Activated naive CD4-positive, alpha-beta T cell treated with anti-CD3 and anti-CD28 coated beads, Interleukin-2, amount 50 U/mL, for 16 hours (primary cell): ENCODE measurements around the gene FGD3.
"Not testable (repeated sequence)": the region's sequence is repeated elsewhere in the genome, so short reads cannot be mapped to it uniquely, and the experiment has no call there.

ENCODE experiments used
- DNase-seq: peaks from one replicate; pipeline ENCODE4 v3.0.0-alpha.2; 2020

The FGD3 gene

GRCh38 chr9:93010704-93011103 is 63.4 kb downstream of the FGD3 start:
- no peak for DNase-seq

- DNase-seq, result no peak
Observed at GRCh38 chr9:93011114-93011513, 63.8 kb downstream of the FGD3 start.

- DNase-seq, result no peak
Observed at GRCh38 chr9:93012963-93013855, 65.9 kb downstream of the FGD3 start.

GRCh38 chr9:93013856-93014582 is 66.7 kb downstream of the FGD3 start:
- no peak for DNase-seq

- DNase-seq, result not testable (repeated sequence)
Observed at GRCh38 chr9:93015190-93015589, 67.9 kb downstream of the FGD3 start.

DNA sequence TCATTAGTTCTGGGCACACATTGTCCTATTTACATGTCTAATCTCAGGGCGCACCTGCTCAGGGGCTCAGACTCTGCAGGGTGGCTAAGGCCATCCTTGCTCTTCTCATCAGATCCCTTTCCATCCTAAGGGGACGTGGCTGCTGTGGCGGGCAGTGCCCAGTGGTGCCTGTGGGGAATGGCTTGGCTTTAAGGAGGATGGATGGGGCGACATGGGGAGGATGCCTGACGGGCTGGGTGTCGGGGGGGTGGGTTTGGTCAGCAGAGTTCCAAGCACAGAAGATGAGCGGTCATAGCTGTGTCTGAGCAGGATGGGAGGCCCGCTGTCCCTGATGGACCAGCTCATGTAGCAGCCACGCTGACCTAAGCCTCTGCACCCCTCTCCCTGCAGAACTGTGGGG is 70.3 kb downstream of the FGD3 start:
- no peak for DNase-seq

DNA sequence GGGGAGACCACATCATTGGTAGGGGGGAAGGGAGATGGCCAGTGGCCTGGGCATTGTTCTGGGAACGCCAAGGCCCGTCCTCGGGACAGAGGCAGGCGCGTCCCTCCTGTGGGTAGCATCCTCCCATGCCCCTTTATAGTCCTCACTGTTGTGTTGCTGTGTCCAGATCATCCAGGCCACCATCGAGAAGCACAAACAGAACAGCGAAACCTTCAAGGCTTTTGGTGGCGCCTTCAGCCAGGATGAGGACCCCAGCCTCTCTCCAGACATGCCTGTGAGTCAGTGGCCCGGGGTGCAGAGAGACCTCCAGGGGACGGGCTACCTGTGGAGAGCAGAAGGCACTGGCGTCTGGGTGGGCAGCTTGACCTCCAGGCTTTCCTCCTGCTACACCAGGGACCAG is 72.8 kb downstream of the FGD3 start:
- no peak for DNase-seq

GRCh38 chr9:93020771-93021670 is 73.7 kb downstream of the FGD3 start:
- peak; percentile 46 for DNase-seq

GRCh38 chr9:93022066-93022465 is 74.7 kb downstream of the FGD3 start:
- DNase-seq, result no peak

GRCh38 chr9:93022721-93023520 is 75.6 kb downstream of the FGD3 start:
- DNase-seq, result no peak

DNA sequence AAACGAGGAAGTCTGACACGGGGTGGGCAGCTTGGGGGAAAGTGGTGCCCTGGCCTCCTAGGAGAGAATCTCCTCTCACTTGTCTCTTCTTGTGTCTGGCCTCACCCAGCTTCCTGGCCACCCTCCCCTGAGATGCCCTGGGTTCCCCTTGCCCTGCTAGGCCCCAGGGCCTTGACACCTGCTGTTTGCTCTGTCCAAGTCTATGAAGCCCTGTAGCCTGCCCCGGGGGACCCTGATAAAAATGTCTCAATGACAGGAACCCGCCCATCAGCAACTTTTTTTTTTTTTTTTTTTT is 76.1 kb downstream of the FGD3 start:
- DNase-seq, result no peak

GRCh38 chr9:93024646-93024910 is 77.3 kb downstream of the FGD3 start:
- DNase-seq, result no peak

GRCh38 chr9:93024986-93025630 is 77.8 kb downstream of the FGD3 start:
- DNase-seq, result no peak

DNA sequence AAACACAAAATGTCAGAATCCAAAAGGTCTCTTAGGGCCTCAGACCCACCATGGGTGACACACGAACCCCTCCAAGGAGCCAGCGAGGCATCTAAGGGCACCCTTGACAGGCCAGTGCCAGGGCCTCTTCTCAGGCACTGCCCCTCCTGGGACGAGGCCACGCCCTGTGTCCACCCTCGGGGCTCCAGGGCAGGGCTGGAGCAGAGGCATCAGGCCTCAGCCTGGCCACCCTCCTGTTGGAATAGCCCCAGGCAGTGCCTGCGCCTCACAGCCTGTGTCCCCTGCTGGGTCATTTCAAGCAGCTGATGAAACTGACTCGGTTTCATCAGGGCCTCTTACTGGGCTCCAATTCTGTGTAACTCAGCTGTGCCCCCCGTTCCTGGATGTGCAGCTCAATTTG is 78.4 kb downstream of the FGD3 start:
- DNase-seq, result no peak

DNA sequence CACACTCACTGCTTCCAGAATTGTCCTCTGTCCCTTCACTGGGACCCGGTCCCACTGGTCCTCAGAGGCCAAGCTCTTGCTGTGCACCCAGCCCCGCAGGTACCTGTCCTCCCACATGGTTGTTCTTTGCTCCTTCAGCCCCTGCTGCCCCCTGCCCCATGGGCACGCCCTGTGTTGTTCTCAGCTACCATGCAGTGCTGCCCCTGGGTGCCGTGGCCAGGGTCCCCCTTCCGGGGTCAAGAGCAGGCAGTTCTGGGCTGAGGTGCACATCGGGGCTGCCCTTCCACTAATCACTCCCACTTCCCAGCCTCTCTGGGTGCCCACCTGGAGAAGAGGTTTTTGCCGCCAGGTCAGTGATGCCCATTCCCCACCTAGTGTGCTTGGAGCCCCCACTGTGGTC is 79.3 kb downstream of the FGD3 start:
- DNase-seq, result no peak

- DNase-seq, result no peak
Observed at GRCh38 chr9:93027750-93028149, 80.4 kb downstream of the FGD3 start.

DNA sequence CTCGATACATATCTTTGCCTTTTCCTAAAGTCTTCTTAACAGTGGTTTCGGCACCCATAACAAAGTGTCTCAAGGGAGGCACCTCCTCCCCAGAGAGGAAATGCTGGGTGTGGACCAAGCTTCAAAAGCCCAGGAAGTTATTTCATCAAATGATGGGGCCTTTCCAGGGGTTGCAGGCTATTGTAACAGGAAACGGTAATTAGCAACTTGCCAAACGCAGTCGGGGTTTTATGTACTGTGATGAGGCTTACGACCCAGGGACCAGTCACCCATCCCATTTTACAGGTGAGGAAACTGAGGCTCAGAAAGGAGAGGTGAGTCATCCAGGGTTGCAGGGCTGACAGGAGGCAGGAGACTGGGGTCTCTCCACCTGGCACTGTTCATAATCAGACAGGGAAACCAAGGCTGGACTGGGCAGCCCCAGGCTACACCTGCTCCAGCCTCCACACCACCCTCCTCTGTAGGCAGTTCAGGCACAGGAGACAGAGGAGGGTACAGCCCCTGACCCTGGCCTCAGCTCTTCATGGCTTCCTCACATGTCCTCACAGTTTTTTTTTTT is 81.2 kb downstream of the FGD3 start:
- peak; percentile 33 for DNase-seq

GRCh38 chr9:93030642-93031628 is 83.6 kb downstream of the FGD3 start:
- no peak for DNase-seq

- no peak for DNase-seq
Observed at GRCh38 chr9:93031629-93032430, 84.5 kb downstream of the FGD3 start.

DNA sequence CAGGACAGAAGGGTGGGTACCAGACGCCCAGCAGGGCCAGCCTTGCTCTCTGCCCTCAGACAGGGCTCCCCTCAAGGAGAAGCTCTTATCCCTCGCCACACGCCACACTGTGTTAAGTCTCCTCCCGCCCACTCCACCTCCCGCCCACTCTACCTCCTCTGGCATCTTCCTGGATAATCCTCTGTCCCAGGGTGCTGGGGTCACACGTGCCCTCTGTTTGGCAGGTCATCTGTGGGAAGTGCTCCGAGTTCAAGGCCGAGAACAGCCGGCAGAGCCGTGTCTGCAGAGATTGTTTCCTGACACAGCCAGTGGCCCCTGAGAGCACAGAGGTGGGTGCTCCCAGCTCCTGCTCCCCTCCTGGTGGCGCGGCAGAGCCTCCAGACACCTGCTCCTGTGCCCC is 85.2 kb downstream of the FGD3 start:
- no peak for DNase-seq
